NT2/D1 (cell line): ENCODE measurements around the gene S100A9.

Experiments
- SUZ12 ChIP-seq: IDR thresholded peaks from 2 replicates; pipeline ENCODE4 v1.6.1; 2011; ENCODE audit not compliant: insufficient read length, insufficient read depth; ENCODE audit errors: extremely low read depth
- YY1 ChIP-seq: IDR thresholded peaks from 2 replicates; pipeline ENCODE4 v1.6.1; 2011; ENCODE audit not compliant: insufficient read length, insufficient read depth
- ZNF274 ChIP-seq: IDR thresholded peaks from 2 replicates; pipeline ENCODE4 v1.6.1; 2011; ENCODE audit warnings: mild to moderate bottlenecking, low read depth, low read length

DNA sequence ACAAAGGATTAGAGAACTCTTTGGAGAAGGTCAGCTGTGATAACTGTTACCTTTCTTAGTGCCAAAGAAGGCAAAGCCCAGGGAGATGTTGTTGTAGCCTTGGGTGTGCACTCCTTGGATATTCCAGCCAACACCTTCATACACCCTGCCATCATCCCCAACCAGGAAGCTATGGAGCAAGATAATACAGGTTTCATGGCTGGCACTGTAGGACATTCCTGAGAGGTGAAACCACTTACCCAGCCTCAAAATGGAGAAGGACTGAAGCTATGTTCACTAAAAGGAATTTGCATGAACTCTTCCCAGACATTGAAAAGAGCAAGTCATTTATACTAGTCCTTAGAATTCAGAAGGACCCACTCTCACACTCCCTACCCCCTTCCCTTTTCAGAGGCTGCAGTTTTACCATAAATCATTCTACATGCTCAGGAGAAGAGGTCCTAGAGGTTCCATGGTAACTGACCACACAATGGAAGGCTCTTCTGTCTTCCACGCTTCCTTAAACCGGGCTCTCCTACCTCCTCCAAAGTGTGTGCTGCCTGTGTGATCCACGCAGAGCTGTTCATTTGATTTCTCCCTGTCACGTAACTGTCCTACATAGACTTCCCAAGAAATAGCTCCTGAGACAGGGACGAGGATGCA lies 14.5 kb upstream of the S100A9 start:
- TF ChIP-seq YY1 (no peak), ZNF274 (no peak), SUZ12 (no peak)
